Keratinocyte (primary cell): ENCODE data around the gene TSHZ3. TPM values are rescaled to one million over a fixed set of nuclear protein-coding genes. Genes with fewer than 3 reads are reported as not detected.

Experiments
- DNase-seq: peaks from one replicate; pipeline ENCODE4 v3.0.0-alpha.2; 2011; ENCODE audit warnings: low read depth, missing footprints, low spot score
- FAIRE-seq: peaks from 2 replicates; lab custom pipeline; 2011; peaks lifted over from hg19 to GRCh38; lab: Jason Lieb, UNC
- H2AFZ ChIP-seq: 2 replicates; pipeline ENCODE4 v1.6.0; 2012; ENCODE audit warnings: low read length, control low read depth, inconsistent platforms; ENCODE audit not compliant: control insufficient read depth
- H3K27ac ChIP-seq: 2 replicates; pipeline ENCODE4 v1.5.1; 2011; ENCODE audit warnings: low read length; ENCODE audit not compliant: control insufficient read depth, insufficient read depth
- H3K27me3 ChIP-seq: 3 replicates; pipeline ENCODE4 v1.6.0; 2011; ENCODE audit warnings: low read length; ENCODE audit not compliant: control insufficient read depth, insufficient read depth; ENCODE audit errors: extremely low read depth
- H3K36me3 ChIP-seq, 2 experiments: 2 replicates in 1 of 2; 3 replicates in 1 of 2; pipeline ENCODE4 v1.5.1; 2011; ENCODE audit warnings: low read length in 2 of 2, mild to moderate bottlenecking in 1 of 2; ENCODE audit not compliant: control insufficient read depth in 2 of 2, insufficient read depth in 2 of 2; ENCODE audit errors: extremely low read depth in 1 of 2
- H3K4me1 ChIP-seq: 3 replicates; pipeline ENCODE4 v1.5.1; 2011; ENCODE audit warnings: low read length; ENCODE audit not compliant: control insufficient read depth, insufficient read depth; ENCODE audit errors: extremely low read depth
- H3K4me2 ChIP-seq: 3 replicates; pipeline ENCODE4 v1.6.0; 2011; ENCODE audit warnings: low read depth, low read length; ENCODE audit not compliant: control insufficient read depth, insufficient read depth; ENCODE audit errors: extremely low read depth
- H3K4me3 ChIP-seq, 3 experiments: fragments of 200-600 bp in 1 of 3; sonication (generic) in 1 of 3; 2 replicates in 2 of 3; 3 replicates in 1 of 3; pipeline ENCODE4 v1.5.1; 2011 to 2016; ENCODE audit warnings: low read length in 3 of 3, mild to moderate bottlenecking in 3 of 3, control low read depth in 2 of 3, inconsistent platforms in 1 of 3, low read depth in 1 of 3, mixed read lengths in 1 of 3, mixed run types in 1 of 3, moderate library complexity in 1 of 3; ENCODE audit not compliant: control insufficient read depth in 2 of 3, insufficient read depth in 2 of 3; ENCODE audit errors: extremely low read depth in 1 of 3
- H3K79me2 ChIP-seq: 2 replicates; pipeline ENCODE4 v1.6.0; 2012; ENCODE audit warnings: low read length; ENCODE audit not compliant: control insufficient read depth, insufficient read depth
- H3K9ac ChIP-seq: 3 replicates; pipeline ENCODE4 v1.6.0; 2011; ENCODE audit warnings: low read length; ENCODE audit not compliant: control insufficient read depth, insufficient read depth; ENCODE audit errors: extremely low read depth
- H3K9me1 ChIP-seq: 3 replicates; pipeline ENCODE4 v1.6.0; 2011; ENCODE audit warnings: low read length; ENCODE audit not compliant: control insufficient read depth, insufficient read depth; ENCODE audit errors: extremely low read depth
- H3K9me3 ChIP-seq: 2 replicates; pipeline ENCODE4 v1.5.1; 2012; ENCODE audit warnings: low read depth, low read length; ENCODE audit not compliant: control insufficient read depth
- H4K20me1 ChIP-seq: 3 replicates; pipeline ENCODE4 v1.6.0; 2011; ENCODE audit warnings: low read length; ENCODE audit not compliant: control insufficient read depth, insufficient read depth; ENCODE audit errors: extremely low read depth
- EZH2 ChIP-seq: IDR thresholded peaks from one replicate; pipeline ENCODE4 v1.6.1; 2012; ENCODE audit warnings: inconsistent platforms, mild to moderate bottlenecking, low read length, moderate library complexity
- dilution Hi-C: fragments of 300-500 bp; cut with MboI; formaldehyde crosslinking; loops from one replicate; pipeline ENCODE4 v1.7.0; 2020; ENCODE audit warnings: low sequenced_read_pairs; ENCODE audit not compliant: extremely low pct_ligation_motif_present
- polyA plus RNA-seq, 5 experiments: library from polyadenylated mRNA; depleted of rRNA in 3 of 5; stranded (reverse) in 3 of 5; stranded (forward) in 1 of 5; unstranded in 1 of 5; fragments of >200 nt; gene quantifications; 1 replicate in 1 of 5; 2 replicates in 3 of 5; 3 replicates in 1 of 5; pipeline versions ENCODE4 v1.2.1 to v1.2.3, GENCODE V29; 2011 to 2012; ENCODE audit warnings: missing spikeins in 2 of 5, low read depth in 1 of 5, low replicate concordance in 1 of 5
- TF ChIP-seq, protein P1 (sequence below), 3 experiments: IDR thresholded peaks in 1 of 3; conservative IDR thresholded peaks in 1 of 3; optimal IDR thresholded peaks in 1 of 3; 2 replicates in 2 of 3; 3 replicates in 1 of 3; pipeline versions ENCODE3 to v1.5.1; 2011; ENCODE audit warnings: low read length in 3 of 3, mild to moderate bottlenecking in 3 of 3, moderate library complexity in 2 of 3, control low read depth in 1 of 3, inconsistent platforms in 1 of 3; ENCODE audit not compliant: insufficient read depth in 2 of 3; ENCODE audit errors: extremely low read depth in 1 of 3

Gene TSHZ3
- polyA plus RNA-seq, 1 donor (not counting 4 experiments of a cell fraction or from before 2014, with no cell fraction given), result 3.6 TPM

DNA sequence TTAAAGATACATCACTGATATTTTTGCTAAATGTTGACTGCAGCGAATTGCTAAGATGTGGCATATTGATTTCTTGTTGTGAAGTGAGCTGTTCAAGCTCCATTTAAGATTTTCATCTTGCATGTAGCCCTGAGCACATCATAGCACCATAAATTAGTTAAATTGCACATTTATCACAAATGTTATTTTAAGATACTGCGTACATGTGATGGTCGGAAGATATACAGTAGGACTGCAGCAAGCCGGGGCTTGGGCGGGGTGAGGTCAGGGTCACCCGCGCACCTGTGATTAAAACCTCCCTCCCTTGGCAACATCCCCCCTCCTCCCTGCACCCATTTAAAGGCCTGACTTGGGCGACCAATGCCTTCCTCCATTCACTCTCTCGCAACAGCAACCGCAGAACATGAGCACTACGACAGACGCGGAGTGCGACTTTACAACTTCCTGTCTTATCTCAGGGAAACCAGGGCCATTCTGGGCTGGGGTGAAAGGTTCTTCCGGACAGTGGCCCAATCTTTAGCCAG, 76.6 kb downstream of the TSHZ3 start:
- no peak for FAIRE-seq
- Histone ChIP-seq H3K27ac (no peak overlapping the region), H3K79me2 (no peaks in the 10 kb centered on the region), H3K4me1 (no peaks in the 10 kb centered on the region), H3K9me3 (no peaks in the 10 kb centered on the region), H4K20me1 (no peaks in the 10 kb centered on the region), H3K36me3 (peaks cover 0 to 5% of the 10 kb centered on the region in 2 experiments), H2AFZ (no peak overlapping the region), H3K9ac (no peak overlapping the region), H3K27me3 (no peaks in the 10 kb centered on the region), H3K9me1 (no peaks in the 10 kb centered on the region), H3K4me2 (no peak overlapping the region), H3K4me3 (no peak overlapping the region)
- no peak for TF ChIP-seq EZH2
- TF ChIP-seq, protein P1, sequence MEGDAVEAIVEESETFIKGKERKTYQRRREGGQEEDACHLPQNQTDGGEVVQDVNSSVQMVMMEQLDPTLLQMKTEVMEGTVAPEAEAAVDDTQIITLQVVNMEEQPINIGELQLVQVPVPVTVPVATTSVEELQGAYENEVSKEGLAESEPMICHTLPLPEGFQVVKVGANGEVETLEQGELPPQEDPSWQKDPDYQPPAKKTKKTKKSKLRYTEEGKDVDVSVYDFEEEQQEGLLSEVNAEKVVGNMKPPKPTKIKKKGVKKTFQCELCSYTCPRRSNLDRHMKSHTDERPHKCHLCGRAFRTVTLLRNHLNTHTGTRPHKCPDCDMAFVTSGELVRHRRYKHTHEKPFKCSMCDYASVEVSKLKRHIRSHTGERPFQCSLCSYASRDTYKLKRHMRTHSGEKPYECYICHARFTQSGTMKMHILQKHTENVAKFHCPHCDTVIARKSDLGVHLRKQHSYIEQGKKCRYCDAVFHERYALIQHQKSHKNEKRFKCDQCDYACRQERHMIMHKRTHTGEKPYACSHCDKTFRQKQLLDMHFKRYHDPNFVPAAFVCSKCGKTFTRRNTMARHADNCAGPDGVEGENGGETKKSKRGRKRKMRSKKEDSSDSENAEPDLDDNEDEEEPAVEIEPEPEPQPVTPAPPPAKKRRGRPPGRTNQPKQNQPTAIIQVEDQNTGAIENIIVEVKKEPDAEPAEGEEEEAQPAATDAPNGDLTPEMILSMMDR (optimal IDR thresholded peaks at IDR 0.05 in 1 of 3, IDR thresholded peaks at IDR 0.05 in 1 of 3, conservative IDR thresholded peaks at IDR 0.05 in 1 of 3; ENCODE audit: extremely low read depth in 1 of 3, insufficient read depth in 2 of 3, low read length in 3 of 3), result no peak
- dilution Hi-C loops, result no loop called here
- DNase-seq, result no peak

DNA sequence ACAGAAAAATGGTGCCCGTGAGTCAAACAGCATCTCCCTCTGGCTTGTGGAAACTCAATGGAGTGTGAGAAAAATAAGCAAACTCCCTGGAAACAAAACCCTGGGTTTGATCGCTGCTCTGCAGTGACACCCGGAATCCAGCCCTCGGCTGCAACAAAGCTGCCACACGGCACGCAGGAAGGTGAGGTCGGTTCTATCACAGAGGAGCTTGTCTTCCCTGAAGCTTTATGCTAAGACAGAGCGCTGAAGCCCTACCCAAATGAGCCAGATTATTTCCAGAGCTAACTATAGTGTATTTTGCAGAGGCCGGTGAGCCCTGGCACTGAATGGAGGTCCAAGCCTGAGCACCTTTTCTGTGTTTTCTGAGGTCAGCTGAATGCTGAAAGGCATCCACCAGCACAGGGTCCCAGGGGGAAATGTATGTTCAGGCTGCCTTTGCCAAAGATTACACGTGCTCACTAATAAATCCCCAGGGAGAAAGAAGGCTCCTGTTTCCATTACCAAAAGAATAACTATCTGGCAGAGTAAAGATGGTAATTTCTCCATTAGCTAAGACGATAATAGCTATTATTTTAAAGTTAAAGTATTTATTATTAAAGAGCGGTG, 77.8 kb downstream of the TSHZ3 start:
- Histone ChIP-seq H3K4me1 (no peaks in the 10 kb centered on the region), H3K9me3 (no peaks in the 10 kb centered on the region), H4K20me1 (no peaks in the 10 kb centered on the region), H3K79me2 (no peaks in the 10 kb centered on the region), H3K9me1 (no peaks in the 10 kb centered on the region), H3K27ac (no peak overlapping the region), H3K9ac (no peak overlapping the region), H2AFZ (no peak overlapping the region), H3K4me2 (no peak overlapping the region), H3K36me3 (peaks cover 0 to 3% of the 10 kb centered on the region in 2 experiments), H3K27me3 (no peaks in the 10 kb centered on the region), H3K4me3 (no peak overlapping the region)
- DNase-seq, result no peak
- dilution Hi-C loops, result no loop called here
- no peak for FAIRE-seq
- no peak for TF ChIP-seq EZH2
- TF ChIP-seq, protein P1 (optimal IDR thresholded peaks at IDR 0.05 in 1 of 3, IDR thresholded peaks at IDR 0.05 in 1 of 3, conservative IDR thresholded peaks at IDR 0.05 in 1 of 3; ENCODE audit: extremely low read depth in 1 of 3, insufficient read depth in 2 of 3, low read length in 3 of 3), result no peak
